ENCODE data around the gene HTRA2.

HTRA2 gene

DNA sequence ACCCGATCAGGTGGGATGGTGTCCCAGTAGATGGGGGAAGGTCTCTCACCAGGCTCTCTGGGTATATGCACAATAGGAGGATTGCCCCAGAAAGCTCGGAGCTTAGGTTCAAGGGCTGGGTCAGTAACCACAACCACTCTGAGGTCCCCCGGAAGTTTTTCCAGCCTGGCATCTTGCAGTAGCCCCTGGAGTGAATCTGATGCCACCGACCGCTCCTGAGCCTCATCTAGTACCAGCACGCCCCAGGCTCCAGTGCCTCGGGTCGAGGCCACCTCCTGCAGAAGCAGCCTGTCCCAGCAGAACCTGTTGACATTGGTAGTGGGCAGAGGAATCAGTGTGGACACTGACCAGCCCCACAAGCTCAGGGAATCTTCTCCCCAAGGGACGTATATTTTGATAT, 5.7 kb upstream of the HTRA2 start:
- Histone ChIP-seq H3K4me1 (ENCODE audit: low read length) (peaks cover 46% of the 10 kb centered on the region), H3K4me2 (ENCODE audit: low read length) (no peak overlapping the region), H3K36me3 (replicated peaks; ENCODE audit: low read depth, low read length) (peaks cover 39% of the 10 kb centered on the region), H4K20me1 (ENCODE audit: insufficient read depth, low read length) (no peaks in the 10 kb centered on the region; the same call in 1 of the 2 replicates), H3K79me2 (ENCODE audit: low read length) (peaks cover 22% of the 10 kb centered on the region), H2AFZ (ENCODE audit: low read depth, low read length) (no peak overlapping the region), H3K9ac (ENCODE audit: low read length) (no peak overlapping the region), H3K9me3 (ENCODE audit: insufficient read depth, low read length) (no peaks in the 10 kb centered on the region), H3K27me3 (ENCODE audit: low read depth, low read length) (no peaks in the 10 kb centered on the region), H3K4me3 (ENCODE audit: low read length) (no peak overlapping the region), H3K27ac (ENCODE audit: low read length) (no peak overlapping the region)
- no peak for TF ChIP-seq EZH2phosphoT487 (IDR thresholded peaks at IDR 0.05; ENCODE audit: low read depth)
- TF ChIP-seq, protein P1, sequence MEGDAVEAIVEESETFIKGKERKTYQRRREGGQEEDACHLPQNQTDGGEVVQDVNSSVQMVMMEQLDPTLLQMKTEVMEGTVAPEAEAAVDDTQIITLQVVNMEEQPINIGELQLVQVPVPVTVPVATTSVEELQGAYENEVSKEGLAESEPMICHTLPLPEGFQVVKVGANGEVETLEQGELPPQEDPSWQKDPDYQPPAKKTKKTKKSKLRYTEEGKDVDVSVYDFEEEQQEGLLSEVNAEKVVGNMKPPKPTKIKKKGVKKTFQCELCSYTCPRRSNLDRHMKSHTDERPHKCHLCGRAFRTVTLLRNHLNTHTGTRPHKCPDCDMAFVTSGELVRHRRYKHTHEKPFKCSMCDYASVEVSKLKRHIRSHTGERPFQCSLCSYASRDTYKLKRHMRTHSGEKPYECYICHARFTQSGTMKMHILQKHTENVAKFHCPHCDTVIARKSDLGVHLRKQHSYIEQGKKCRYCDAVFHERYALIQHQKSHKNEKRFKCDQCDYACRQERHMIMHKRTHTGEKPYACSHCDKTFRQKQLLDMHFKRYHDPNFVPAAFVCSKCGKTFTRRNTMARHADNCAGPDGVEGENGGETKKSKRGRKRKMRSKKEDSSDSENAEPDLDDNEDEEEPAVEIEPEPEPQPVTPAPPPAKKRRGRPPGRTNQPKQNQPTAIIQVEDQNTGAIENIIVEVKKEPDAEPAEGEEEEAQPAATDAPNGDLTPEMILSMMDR (IDR thresholded peaks at IDR 0.05; ENCODE audit: low read depth, low read length) = no peak

DNA sequence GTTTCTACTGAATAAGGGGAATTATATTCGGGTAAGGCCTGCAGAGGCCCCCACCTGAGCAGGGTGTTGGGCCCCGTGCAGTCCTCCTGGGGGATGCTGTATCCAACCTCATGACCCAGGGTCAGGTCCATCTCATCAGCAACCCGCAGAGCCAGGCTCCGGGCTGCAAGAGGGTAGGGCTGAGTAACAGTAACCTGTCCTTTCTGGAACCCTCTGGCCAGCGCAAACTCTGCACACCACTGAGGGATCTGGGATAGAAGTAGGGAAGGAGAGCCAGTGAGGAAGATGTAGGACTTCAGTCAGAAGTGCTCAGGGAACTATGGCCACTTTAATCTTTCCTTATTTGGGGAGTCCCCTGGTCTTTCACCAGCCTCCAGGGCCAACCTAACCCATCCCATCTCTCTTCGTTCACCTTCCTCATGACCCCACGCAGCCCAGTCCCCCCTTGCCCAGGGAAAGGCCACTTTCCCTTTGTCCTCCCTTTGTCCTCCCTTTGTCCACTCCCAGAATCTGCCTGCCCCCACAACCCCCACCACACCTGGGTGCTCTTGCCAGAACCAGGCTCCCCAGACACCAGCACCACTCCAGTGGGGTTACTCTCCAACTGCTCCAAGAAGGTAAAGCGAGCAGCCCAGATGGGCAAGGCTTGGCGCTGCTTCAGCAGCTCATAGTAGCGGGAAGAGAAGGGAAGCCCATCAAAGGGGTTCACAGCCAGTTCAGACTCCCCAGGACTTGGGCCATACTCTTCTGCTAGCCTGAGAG, 4.6 kb upstream of the HTRA2 start:
- no peaks in the 10 kb centered on the region; the same call in 1 of the 2 replicates for H4K20me1 ChIP-seq (ENCODE audit: insufficient read depth, low read length)
- H3K9ac ChIP-seq (ENCODE audit: low read length) = no peak overlapping the region
- H3K4me2 ChIP-seq (ENCODE audit: low read length) = no peak overlapping the region
- no peak overlapping the region for H2AFZ ChIP-seq (ENCODE audit: low read depth, low read length)
- peaks cover 32% of the 10 kb centered on the region for H3K79me2 ChIP-seq (ENCODE audit: low read length)
- H3K4me3 ChIP-seq (ENCODE audit: low read length) = no peak overlapping the region
- no peak for TF ChIP-seq EZH2phosphoT487 (IDR thresholded peaks at IDR 0.05; ENCODE audit: low read depth)
- TF ChIP-seq, protein P1 (IDR thresholded peaks at IDR 0.05; ENCODE audit: low read depth, low read length) = no peak
- no peaks in the 10 kb centered on the region for H3K27me3 ChIP-seq (ENCODE audit: low read depth, low read length)
- peaks cover 38% of the 10 kb centered on the region for H3K4me1 ChIP-seq (ENCODE audit: low read length)
- H3K9me3 ChIP-seq (ENCODE audit: insufficient read depth, low read length) = no peaks in the 10 kb centered on the region
- no peak overlapping the region for H3K27ac ChIP-seq (ENCODE audit: low read length)
- H3K36me3 ChIP-seq (replicated peaks; ENCODE audit: low read depth, low read length) = peaks cover 34% of the 10 kb centered on the region

DNA sequence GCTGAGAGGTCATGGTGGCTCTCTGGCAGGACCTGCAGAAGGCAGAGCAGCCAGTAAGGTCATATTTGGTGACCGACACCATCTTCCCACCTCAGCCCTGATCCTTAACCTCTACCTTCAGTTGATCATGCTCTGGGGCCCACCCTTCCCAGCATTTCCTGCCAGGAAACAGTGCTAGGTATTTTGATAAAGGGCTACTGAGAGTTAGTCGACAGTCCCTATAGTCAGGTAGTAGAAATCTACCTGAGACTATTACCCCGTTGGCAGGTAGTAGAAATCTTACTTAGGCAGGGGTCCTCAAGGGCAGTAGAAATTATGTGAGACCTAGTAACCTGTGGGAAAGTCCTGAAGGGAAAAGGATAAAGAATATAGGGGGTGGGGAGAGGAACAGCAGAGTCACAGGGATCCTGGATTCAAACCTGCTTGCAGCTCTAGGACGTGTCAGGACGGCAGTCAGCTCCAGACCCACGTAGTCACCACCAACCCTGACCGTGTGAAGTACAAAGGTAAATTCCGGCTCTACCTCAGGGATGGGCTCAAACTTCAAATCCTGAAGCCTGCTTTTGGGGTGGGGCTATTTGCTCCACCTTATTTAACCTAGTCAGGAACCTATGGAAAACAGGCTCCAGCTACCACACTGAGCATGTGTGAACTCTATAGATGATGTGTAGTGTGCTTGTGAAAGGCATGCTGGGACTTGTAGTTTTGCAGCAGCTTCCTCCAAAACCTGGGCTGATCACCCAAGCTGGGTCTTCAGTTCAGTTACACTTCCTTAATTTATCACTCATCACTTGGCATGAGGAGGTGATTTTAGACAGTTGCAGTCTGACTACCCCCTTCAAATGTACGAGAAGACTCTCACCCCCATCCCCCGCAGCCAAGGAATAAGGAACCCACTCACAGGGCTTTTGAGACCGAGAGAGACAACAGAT, 3.8 kb upstream of the HTRA2 start, which contains the start of gene DQX1:
TSS of gene DQX1 (minus strand) at position 515 of the 932 bp plus-strand sequence. CDS start at position 13, 502 bp downstream.
- Histone ChIP-seq H3K36me3 (replicated peaks; ENCODE audit: low read depth, low read length) (peaks cover 34% of the 10 kb centered on the region), H3K9ac (ENCODE audit: low read length) (peak within 1 kb of the TSS; percentile 48; the same call in 1 of the 2 replicates), H3K9me3 (ENCODE audit: insufficient read depth, low read length) (no peaks in the 10 kb centered on the region), H3K27me3 (ENCODE audit: low read depth, low read length) (no peaks in the 10 kb centered on the region), H3K4me1 (ENCODE audit: low read length) (peaks cover 34% of the 10 kb centered on the region), H3K4me2 (ENCODE audit: low read length) (peak within 1 kb of the TSS; percentile 96), H3K27ac (ENCODE audit: low read length) (peak within 1 kb of the TSS; percentile 95), H3K4me3 (ENCODE audit: low read length) (peak within 1 kb of the TSS; percentile 99), H4K20me1 (ENCODE audit: insufficient read depth, low read length) (no peaks in the 10 kb centered on the region; the same call in 1 of the 2 replicates), H3K79me2 (ENCODE audit: low read length) (peaks cover 40% of the 10 kb centered on the region), H2AFZ (ENCODE audit: low read depth, low read length) (no peak within 1 kb of the TSS)
- TF ChIP-seq EZH2phosphoT487 (IDR thresholded peaks at IDR 0.05; ENCODE audit: low read depth) = no peak
- TF ChIP-seq, protein P1 (IDR thresholded peaks at IDR 0.05; ENCODE audit: low read depth, low read length) = no peak
